HepG2 (cell line): ENCODE measurements around the gene OASL. TPM values are rescaled to one million over a fixed set of nuclear protein-coding genes. Genes with fewer than 3 reads are reported as not detected.
A peak's percentile ranks its signal among the peaks of the same experiment; 100 is the strongest.

Experiments
- ARID3A ChIP-seq: IDR thresholded peaks from 2 replicates; pipeline ENCODE4 v1.6.1; 2012; ENCODE audit warnings: low read depth, low read length, improper control_type of control experiment
- EED ChIP-seq: sonication (generic); formaldehyde crosslinking; IDR thresholded peaks from 2 replicates; pipeline ENCODE4 v1.5.0; 2020; ENCODE audit warnings: mild to moderate bottlenecking, missing genetic modification reagents
- FOXP1 ChIP-seq, 2 experiments: fragments of 450-650 bp in 1 of 2; IDR thresholded peaks; 2 replicates each; pipeline ENCODE4 v1.6.1; 2017 to 2018; ENCODE audit warnings: antibody characterized with exemption in 1 of 2
- FOXP4 ChIP-seq: sonication (generic); formaldehyde crosslinking; IDR thresholded peaks from 2 replicates; pipeline ENCODE4 v1.4.0; 2020; ENCODE audit warnings: missing genetic modification reagents
- GLMP ChIP-seq: sonication (generic); formaldehyde crosslinking; IDR thresholded peaks from 2 replicates; pipeline ENCODE4 v1.9.0; 2021; ENCODE audit warnings: missing genetic modification reagents, mild to moderate bottlenecking, borderline replicate concordance
- GZF1 ChIP-seq: sonication (generic); formaldehyde crosslinking; IDR thresholded peaks from 2 replicates; pipeline ENCODE4 v1.5.1; 2020; ENCODE audit warnings: mild to moderate bottlenecking, missing genetic modification reagents
- JDP2 ChIP-seq: sonication (generic); formaldehyde crosslinking; IDR thresholded peaks from 2 replicates; pipeline ENCODE4 v1.8.1; 2022; ENCODE audit warnings: missing genetic modification reagents, borderline replicate concordance
- PITX1 ChIP-seq: sonication (generic); formaldehyde crosslinking; IDR thresholded peaks from 2 replicates; pipeline ENCODE4 v1.5.1; 2020; ENCODE audit warnings: mild to moderate bottlenecking, missing genetic modification reagents
- TAF1 ChIP-seq: sonication (generic); formaldehyde crosslinking; IDR thresholded peaks from 2 replicates; pipeline ENCODE4 v1.4.0; 2020; ENCODE audit warnings: missing genetic modification reagents
- ZNF589 ChIP-seq: sonication (generic); formaldehyde crosslinking; conservative IDR thresholded peaks from 2 replicates; pipeline ENCODE4 v1.8.0; 2022; ENCODE audit warnings: mild to moderate bottlenecking, moderate library complexity, missing genetic modification reagents
- ZNF644 ChIP-seq: IDR thresholded peaks from 2 replicates; pipeline ENCODE4 v1.6.1; 2016; ENCODE audit warnings: low read depth
- ZNF710 ChIP-seq: sonication (generic); formaldehyde crosslinking; IDR thresholded peaks from 2 replicates; pipeline ENCODE4 v1.5.0; 2020; ENCODE audit warnings: mild to moderate bottlenecking, missing genetic modification reagents, borderline replicate concordance
- ZSCAN25 ChIP-seq: sonication (generic); formaldehyde crosslinking; IDR thresholded peaks from 2 replicates; pipeline ENCODE4 v1.8.0; 2022; ENCODE audit warnings: mild to moderate bottlenecking, missing genetic modification reagents
- polyA plus RNA-seq, 8 experiments: library from polyadenylated mRNA; depleted of rRNA in 3 of 8; stranded (reverse) in 7 of 8; unstranded in 1 of 8; fragments of >200 nt; fragmentation: Illumina TruSeq in 4 of 8; extraction: Trizol in 4 of 8; gene quantifications; 2 replicates each; pipeline versions ENCODE4 v1.2.1 to v1.2.3, GENCODE V29; 2011 to 2016; ENCODE audit warnings: low read depth in 4 of 8, missing spikeins in 1 of 8, mixed read lengths in 1 of 8; ENCODE audit not compliant: insufficient read depth in 1 of 8
- total RNA-seq, 5 experiments: library from RNA; depleted of rRNA; stranded (reverse); fragments of >200 nt; fragmentation: Illumina TruSeq; extraction: Trizol; gene quantifications; 2 replicates each; pipeline ENCODE4 v1.2.3, GENCODE V29; 2016; ENCODE audit warnings: low read depth in 1 of 5
- TF ChIP-seq, protein P1 (sequence below): sonication (generic); formaldehyde crosslinking; IDR thresholded peaks from 2 replicates; pipeline ENCODE4 v1.9.0; 2022; ENCODE audit warnings: low read depth, missing genetic modification reagents
- TF ChIP-seq, protein P2 (sequence below): IDR thresholded peaks from 2 replicates; pipeline ENCODE4 v1.6.1; 2016; ENCODE audit warnings: missing compliant biosample characterization, missing genetic modification reagents, borderline replicate concordance

The OASL gene
- total and polyA plus RNA-seq, 2 of the 13 experiments (the other 11 are each of a cell fraction or from before 2014, with no cell fraction given), result 0.11 to 0.22 TPM

DNA sequence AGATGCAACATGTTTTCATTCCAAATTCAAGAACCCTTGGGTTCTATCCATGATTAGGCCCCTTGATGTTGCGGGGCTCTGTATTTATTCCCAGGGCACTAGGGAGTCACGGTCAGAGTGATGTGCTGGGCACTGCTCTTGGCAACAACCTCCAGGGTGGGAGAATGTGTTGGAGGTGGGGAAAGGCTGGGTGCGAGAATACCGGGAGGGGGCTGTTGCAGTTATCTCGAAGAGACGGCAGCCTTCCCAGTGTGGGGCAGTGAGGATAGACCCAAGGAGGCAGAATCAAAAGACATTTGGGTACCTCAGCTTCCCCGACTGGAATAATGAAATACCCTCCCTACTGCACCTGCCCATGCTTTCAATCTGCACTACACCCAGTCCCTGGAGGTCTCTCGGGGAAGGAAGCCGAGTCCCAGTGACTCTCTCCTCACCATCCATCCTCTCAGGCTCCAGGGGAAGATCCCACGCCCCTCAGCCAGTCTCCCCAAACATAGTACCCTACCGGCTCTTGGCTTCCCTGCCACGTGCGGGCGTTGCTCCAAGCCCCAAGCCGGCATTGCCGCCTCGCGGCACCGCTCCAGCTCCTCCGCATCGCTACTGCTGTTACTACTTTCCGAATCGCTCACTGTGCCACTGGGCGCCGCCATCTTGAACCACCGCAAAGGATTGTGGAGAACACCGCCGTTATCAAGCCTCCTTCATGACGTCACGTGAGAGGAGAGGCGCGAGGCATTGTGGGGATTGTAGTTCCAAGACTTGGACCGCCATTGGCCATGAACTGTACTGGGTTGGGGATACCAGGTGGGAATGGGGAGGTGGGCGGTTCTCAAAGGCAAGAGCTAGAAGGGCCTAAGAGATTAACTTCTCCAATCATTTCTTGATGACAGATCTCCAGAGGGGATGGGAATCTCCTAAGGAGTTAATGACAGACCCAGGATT, 22.9 kb downstream of the OASL start, which contains the start of gene C12orf43 (continued):
- TF ChIP-seq JDP2 (CRISPR knock-in tag), result no peak
- TF ChIP-seq, protein P1, sequence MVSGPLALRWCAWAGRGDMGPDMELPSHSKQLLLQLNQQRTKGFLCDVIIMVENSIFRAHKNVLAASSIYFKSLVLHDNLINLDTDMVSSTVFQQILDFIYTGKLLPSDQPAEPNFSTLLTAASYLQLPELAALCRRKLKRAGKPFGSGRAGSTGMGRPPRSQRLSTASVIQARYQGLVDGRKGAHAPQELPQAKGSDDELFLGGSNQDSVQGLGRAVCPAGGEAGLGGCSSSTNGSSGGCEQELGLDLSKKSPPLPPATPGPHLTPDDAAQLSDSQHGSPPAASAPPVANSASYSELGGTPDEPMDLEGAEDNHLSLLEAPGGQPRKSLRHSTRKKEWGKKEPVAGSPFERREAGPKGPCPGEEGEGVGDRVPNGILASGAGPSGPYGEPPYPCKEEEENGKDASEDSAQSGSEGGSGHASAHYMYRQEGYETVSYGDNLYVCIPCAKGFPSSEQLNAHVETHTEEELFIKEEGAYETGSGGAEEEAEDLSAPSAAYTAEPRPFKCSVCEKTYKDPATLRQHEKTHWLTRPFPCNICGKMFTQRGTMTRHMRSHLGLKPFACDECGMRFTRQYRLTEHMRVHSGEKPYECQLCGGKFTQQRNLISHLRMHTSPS (CRISPR knock-in tag), result 0 out of 2 replicates have a peak, but pooled peaks have one; percentile 25
- no peak for TF ChIP-seq ZNF589
- peak; percentile 47; the same call in 1 of the 2 replicates for TF ChIP-seq ZNF644 (CRISPR knock-in tag)
- TF ChIP-seq FOXP4 (CRISPR knock-in tag), result peak; percentile 30; the same call in 1 of the 2 replicates
- TF ChIP-seq EED, result no peak
- TF ChIP-seq GLMP (CRISPR knock-in tag), result no peak
- TF ChIP-seq PITX1 (CRISPR knock-in tag), result peak; percentile 71; the same call in 1 of the 2 replicates
- TF ChIP-seq ARID3A, result peak; percentile 42; the same call in 1 of the 2 replicates
- TF ChIP-seq ZSCAN25, result peak; percentile 33; the same call in 1 of the 2 replicates
- no peak for TF ChIP-seq FOXP1 (IDR thresholded peaks at IDR 0.05)
- TF ChIP-seq FOXP1 (CRISPR knock-in tag; IDR thresholded peaks at IDR 0.05), result no peak
- TF ChIP-seq GZF1 (CRISPR knock-in tag), result no peak
- TF ChIP-seq ZNF710, result no peak
- TF ChIP-seq, protein P2, sequence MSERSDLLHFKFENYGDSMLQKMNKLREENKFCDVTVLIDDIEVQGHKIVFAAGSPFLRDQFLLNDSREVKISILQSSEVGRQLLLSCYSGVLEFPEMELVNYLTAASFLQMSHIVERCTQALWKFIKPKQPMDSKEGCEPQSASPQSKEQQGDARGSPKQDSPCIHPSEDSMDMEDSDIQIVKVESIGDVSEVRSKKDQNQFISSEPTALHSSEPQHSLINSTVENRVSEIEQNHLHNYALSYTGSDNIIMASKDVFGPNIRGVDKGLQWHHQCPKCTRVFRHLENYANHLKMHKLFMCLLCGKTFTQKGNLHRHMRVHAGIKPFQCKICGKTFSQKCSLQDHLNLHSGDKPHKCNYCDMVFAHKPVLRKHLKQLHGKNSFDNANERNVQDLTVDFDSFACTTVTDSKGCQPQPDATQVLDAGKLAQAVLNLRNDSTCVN (CRISPR knock-in tag), result no peak
- peak; percentile 90 for TF ChIP-seq TAF1
